Transverse colon (tissue), 4 donors: ENCODE results near the gene DNAJC18. TPM values are rescaled to one million over a fixed set of nuclear protein-coding genes. Genes with fewer than 3 reads are reported as not detected.
A peak's percentile ranks its signal among the peaks of the same experiment; 100 is the strongest.
"Not testable (repeated sequence)": the region's sequence is repeated elsewhere in the genome, so short reads cannot be mapped to it uniquely, and the experiment has no call there.

Experiments used
- DNase-seq: peaks from one replicate; pipeline ENCODE4 v3.0.0-alpha.2; 2019
- H3K27ac ChIP-seq, 4 donors: fragments of 200-600 bp; sonication (generic); 2 replicates each; pipeline ENCODE4 v1.5.1; 2016 to 2018; ENCODE audit warnings: inconsistent platforms in 4 of 4
- H3K27me3 ChIP-seq: fragments of 200-600 bp; sonication (generic); 2 replicates; pipeline ENCODE4 v1.5.1; 2017; ENCODE audit warnings: inconsistent platforms
- H3K36me3 ChIP-seq, 4 donors: fragments of 200-600 bp; sonication (generic); 2 replicates each; pipeline ENCODE4 v1.5.1; 2017 to 2019; ENCODE audit warnings: inconsistent platforms in 4 of 4
- H3K4me1 ChIP-seq, 4 donors: fragments of 200-600 bp; sonication (generic); 2 replicates each; pipeline ENCODE4 v1.5.1; 2017 to 2020; ENCODE audit warnings: inconsistent platforms in 4 of 4
- H3K4me3 ChIP-seq, 4 donors: fragments of 200-600 bp; sonication (generic); 1 replicate in 1 of 4; 2 replicates in 3 of 4; pipeline versions ENCODE4 v1.5.1 to v1.6.1; 2017 to 2019; ENCODE audit warnings: inconsistent platforms in 4 of 4
- H3K9me3 ChIP-seq, 2 donors: fragments of 200-600 bp; sonication (generic); 2 replicates each; pipeline ENCODE4 v1.5.1; 2017 to 2019; ENCODE audit warnings: inconsistent platforms in 2 of 2
- EP300 ChIP-seq: sonication (generic); formaldehyde crosslinking; IDR thresholded peaks from one replicate; pipeline ENCODE4 v1.6.1; 2017; ENCODE audit warnings: antibody characterized with exemption, low read depth
- POLR2A ChIP-seq: fragments of 450-650 bp; IDR thresholded peaks from one replicate; pipeline ENCODE4 v1.6.1; 2016; ENCODE audit warnings: antibody characterized with exemption, mild to moderate bottlenecking, moderate library complexity
- POLR2AphosphoS5 ChIP-seq, 3 donors: sonication (generic); formaldehyde crosslinking; IDR thresholded peaks; one replicate each; pipeline ENCODE4 v1.6.1; 2016; ENCODE audit warnings: antibody characterized with exemption in 3 of 3
- WGBS, 2 donors: methylation state at CpG; one replicate each; pipeline ENCODE4 v1.1.5; 2018; ENCODE audit warnings: low coverage in 1 of 2; 5-methylcytosine and 5-hydroxymethylcytosine counted together
- in situ Hi-C, 4 donors: fragments of 200-750 bp; cut with MboI; loops; one replicate each; pipeline versions ENCODE4 v1.15.0 to v1.15.1; 2017; ENCODE audit warnings: low sequenced_read_pairs in 3 of 4, low pct_ligation_motif_present in 1 of 4, low pct_unique_long_range_greater_than_20kb in 1 of 4
- intact Hi-C: fragments of 100-400 bp; cut with DNase I; formaldehyde crosslinking; loops from one replicate; pipeline ENCODE4 v1.15.1; 2023; ENCODE audit warnings: low total_unique reads
- total RNA-seq, 4 donors: library from RNA; depleted of rRNA; stranded (reverse); fragments of >200 nt; gene quantifications; one replicate each; pipeline ENCODE4 v1.1.0, GENCODE V29; 2016
- TF ChIP-seq, protein P1 (sequence below), 5 experiments: fragments of 200-600 bp in 3 of 5; fragments of 450-650 bp in 2 of 5; sonication (generic) in 3 of 5; IDR thresholded peaks; 1 replicate in 2 of 5; 2 replicates in 3 of 5; pipeline ENCODE4 v1.5.1; 2016 to 2017; ENCODE audit warnings: antibody characterized with exemption in 5 of 5, inconsistent platforms in 3 of 5, mild to moderate bottlenecking in 2 of 5, moderate library complexity in 1 of 5

DNAJC18 gene
- total RNA-seq, 4 donors from 2014 or later = 0.37 to 3.8 (median 3.2) TPM

DNA sequence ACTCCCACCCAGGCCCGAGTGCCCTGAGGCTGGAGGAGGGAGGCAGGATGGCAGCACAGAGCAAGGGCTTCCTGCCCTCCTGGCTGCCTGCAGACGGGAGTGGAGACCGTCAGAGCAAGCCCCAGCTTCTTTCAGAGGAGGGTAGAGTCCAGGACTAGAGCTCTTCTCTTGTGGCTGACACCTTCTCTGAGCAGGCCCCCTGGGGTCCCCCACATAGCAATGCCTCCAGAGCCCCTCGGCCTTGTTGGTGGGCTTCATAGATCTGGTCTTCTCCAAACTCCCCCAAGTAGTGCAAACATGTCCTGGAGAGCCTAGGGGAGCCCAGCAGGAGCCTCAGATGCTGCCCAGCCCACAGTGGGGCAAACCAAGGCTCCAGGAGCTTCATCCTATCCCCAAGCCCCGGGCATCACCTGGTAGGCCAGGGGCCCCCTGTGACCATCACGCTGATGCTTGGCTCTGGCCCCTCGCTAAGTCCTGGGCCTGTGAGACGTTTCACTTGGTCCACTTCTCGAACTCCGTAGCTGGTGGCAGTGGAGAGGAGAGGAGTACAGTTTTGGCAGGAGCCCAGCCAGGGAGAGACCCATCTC, 51.6 kb downstream of the DNAJC18 start:
- H3K9me3 ChIP-seq = no peaks in the 10 kb centered on the region
- peaks cover 10 to 66% (median 51%) of the 10 kb centered on the region in 4 donors for H3K4me1 ChIP-seq
- intact Hi-C loops (no loop called here), in situ Hi-C loops (no loop called here)
- no peaks in the 10 kb centered on the region for H3K27me3 ChIP-seq
- peak overlapping the region; percentile 75 to 87 (median 80) for H3K27ac ChIP-seq
- no peak overlapping the region for H3K4me3 ChIP-seq
- no peak for DNase-seq
- no peak for TF ChIP-seq EP300
- TF ChIP-seq POLR2A = no peak
- TF ChIP-seq, protein P1, sequence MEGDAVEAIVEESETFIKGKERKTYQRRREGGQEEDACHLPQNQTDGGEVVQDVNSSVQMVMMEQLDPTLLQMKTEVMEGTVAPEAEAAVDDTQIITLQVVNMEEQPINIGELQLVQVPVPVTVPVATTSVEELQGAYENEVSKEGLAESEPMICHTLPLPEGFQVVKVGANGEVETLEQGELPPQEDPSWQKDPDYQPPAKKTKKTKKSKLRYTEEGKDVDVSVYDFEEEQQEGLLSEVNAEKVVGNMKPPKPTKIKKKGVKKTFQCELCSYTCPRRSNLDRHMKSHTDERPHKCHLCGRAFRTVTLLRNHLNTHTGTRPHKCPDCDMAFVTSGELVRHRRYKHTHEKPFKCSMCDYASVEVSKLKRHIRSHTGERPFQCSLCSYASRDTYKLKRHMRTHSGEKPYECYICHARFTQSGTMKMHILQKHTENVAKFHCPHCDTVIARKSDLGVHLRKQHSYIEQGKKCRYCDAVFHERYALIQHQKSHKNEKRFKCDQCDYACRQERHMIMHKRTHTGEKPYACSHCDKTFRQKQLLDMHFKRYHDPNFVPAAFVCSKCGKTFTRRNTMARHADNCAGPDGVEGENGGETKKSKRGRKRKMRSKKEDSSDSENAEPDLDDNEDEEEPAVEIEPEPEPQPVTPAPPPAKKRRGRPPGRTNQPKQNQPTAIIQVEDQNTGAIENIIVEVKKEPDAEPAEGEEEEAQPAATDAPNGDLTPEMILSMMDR (IDR thresholded peaks at IDR 0.05) = no peak
- no peak for TF ChIP-seq POLR2AphosphoS5 (IDR thresholded peaks at IDR 0.05)
- WGBS, 2 donors = 63% methylated on average over 10 of the region's 10 CpGs; no CpG with 5 or more reads in 1 of the 2 donors
- no peaks in the 10 kb centered on the region for H3K36me3 ChIP-seq

DNA sequence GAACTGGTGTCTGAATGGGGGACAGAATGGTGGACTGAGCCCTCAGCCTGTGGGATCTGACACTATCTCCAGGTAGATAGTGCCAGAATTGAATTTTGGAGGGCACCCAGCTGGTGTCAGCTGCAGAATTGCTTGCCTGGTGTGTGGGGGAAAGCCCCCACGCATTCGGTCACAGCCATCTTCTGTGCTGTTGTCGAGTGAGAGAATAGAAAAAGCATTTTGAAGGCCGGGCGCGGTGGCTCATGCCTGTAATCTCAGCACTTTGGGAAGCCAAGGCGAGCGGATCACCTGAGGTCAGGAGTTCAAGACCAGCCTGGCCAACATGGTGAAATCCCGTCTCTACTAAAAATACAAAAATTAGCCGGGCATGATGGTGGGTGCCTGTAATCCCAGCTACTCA, 52.4 kb downstream of the DNAJC18 start:
- intact Hi-C loops, H3K9me3 ChIP-seq, H3K27me3 ChIP-seq, H3K27ac ChIP-seq, H3K4me3 ChIP-seq, DNase-seq, H3K36me3 ChIP-seq, in situ Hi-C loops: not testable (repeated sequence)
- 96% methylated on average over 10 of the region's 10 CpGs; no CpG with 5 or more reads in 1 of the 2 donors for WGBS, 2 donors
- H3K4me1 ChIP-seq = peaks cover 11 to 65% (median 54%) of the 10 kb centered on the region in 4 donors

GRCh38 chr5:139386050-139386438, 53.3 kb downstream of the DNAJC18 start:
- peak overlapping the region in 1 of 4 donors; percentile 68 for H3K27ac ChIP-seq
- peaks cover 11 to 57% (median 48%) of the 10 kb centered on the region in 4 donors for H3K4me1 ChIP-seq

GRCh38 chr5:139385061-139386049, 54.0 kb downstream of the DNAJC18 start:
- H3K27ac ChIP-seq = peak overlapping the region; percentile 57 to 79 (median 66)
- in situ Hi-C loops = no loop called here
- intact Hi-C loops = no loop called here
- no peaks in the 10 kb centered on the region for H3K36me3 ChIP-seq
- no peaks in the 10 kb centered on the region for H3K27me3 ChIP-seq
- DNase-seq = peak; percentile 51
- WGBS, 2 donors = 30 to 38% methylated on average over 3 to 8 of the region's 8 CpGs
- TF ChIP-seq, protein P1 (IDR thresholded peaks at IDR 0.05) = peak; percentile 10 to 57 (median 27)
- TF ChIP-seq POLR2A = no peak
- peak overlapping the region in 3 of 4 donors; percentile 24 to 42 (median 24) for H3K4me3 ChIP-seq
- peaks cover 11 to 53% (median 48%) of the 10 kb centered on the region in 4 donors for H3K4me1 ChIP-seq
- H3K9me3 ChIP-seq = no peaks in the 10 kb centered on the region

More at GRCh38 chr5:139386050-139386438, 53.3 kb downstream of the DNAJC18 start:
- in situ Hi-C loops = no loop called here
- intact Hi-C loops = no loop called here
- TF ChIP-seq, protein P1 (IDR thresholded peaks at IDR 0.05) = no peak
- TF ChIP-seq EP300 (no peak), POLR2AphosphoS5 (IDR thresholded peaks at IDR 0.05) (no peak), POLR2A (no peak)
- Histone ChIP-seq H3K4me3 (no peak overlapping the region), H3K9me3 (no peaks in the 10 kb centered on the region), H3K27me3 (no peaks in the 10 kb centered on the region), H3K36me3 (no peaks in the 10 kb centered on the region)
- 89% methylated on average over 5 of the region's 5 CpGs; no CpG with 5 or more reads in 1 of the 2 donors for WGBS, 2 donors
- DNase-seq = no peak
